Retinal pigment epithelial cell (primary cell): ENCODE measurements around the gene ANKMY2.

Experiments
- DNase-seq: peaks from one replicate; pipeline ENCODE4 v3.0.0-alpha.2; 2010; ENCODE audit warnings: low read depth
- H3K4me3 ChIP-seq: 2 replicates; pipeline ENCODE4 v1.5.1; 2011; ENCODE audit warnings: mild to moderate bottlenecking, low read length, control low read depth, moderate library complexity
- CTCF ChIP-seq: conservative IDR thresholded peaks from 2 replicates; pipeline ENCODE4 v1.5.1; 2011; ENCODE audit warnings: low read depth, low read length, control low read depth, inconsistent platforms

ANKMY2 gene

GRCh38 chr7:16649196-16649595, 3.6 kb upstream of the ANKMY2 start:
- H3K4me3 ChIP-seq, result peak overlapping the region; percentile 89
- peak; percentile 55 for DNase-seq
- TF ChIP-seq CTCF, result no peak

GRCh38 chr7:16648551-16648950, 3.0 kb upstream of the ANKMY2 start:
- TF ChIP-seq CTCF, result no peak
- DNase-seq, result no peak
- H3K4me3 ChIP-seq, result peak overlapping the region; percentile 89

DNA sequence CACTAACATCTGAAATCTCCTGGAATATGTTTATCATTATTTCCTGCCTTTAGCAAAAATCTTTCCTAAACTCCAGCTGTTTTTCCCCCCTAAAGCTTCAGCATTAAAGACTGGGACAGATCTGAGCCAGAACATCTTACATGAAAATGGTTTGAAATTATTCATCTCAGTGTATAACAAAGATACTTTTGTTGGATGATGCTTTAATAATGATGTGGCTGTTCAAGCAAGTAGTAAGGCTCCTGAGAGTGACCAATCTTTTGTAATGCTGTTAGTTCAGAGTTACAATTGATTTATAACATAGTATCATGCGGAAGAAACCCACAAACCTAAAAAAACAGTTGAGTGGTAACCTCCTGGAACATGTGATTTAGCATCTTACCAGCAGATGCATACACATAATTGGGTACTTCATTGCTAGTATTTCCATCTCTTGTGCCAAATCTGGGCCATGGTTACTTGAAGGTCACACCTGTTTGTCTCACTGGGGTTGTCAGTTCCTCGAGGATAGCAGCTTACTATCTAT, 1.9 kb upstream of the ANKMY2 start:
- no peak for TF ChIP-seq CTCF
- DNase-seq, result no peak
- peak overlapping the region; percentile 89 for H3K4me3 ChIP-seq

DNA sequence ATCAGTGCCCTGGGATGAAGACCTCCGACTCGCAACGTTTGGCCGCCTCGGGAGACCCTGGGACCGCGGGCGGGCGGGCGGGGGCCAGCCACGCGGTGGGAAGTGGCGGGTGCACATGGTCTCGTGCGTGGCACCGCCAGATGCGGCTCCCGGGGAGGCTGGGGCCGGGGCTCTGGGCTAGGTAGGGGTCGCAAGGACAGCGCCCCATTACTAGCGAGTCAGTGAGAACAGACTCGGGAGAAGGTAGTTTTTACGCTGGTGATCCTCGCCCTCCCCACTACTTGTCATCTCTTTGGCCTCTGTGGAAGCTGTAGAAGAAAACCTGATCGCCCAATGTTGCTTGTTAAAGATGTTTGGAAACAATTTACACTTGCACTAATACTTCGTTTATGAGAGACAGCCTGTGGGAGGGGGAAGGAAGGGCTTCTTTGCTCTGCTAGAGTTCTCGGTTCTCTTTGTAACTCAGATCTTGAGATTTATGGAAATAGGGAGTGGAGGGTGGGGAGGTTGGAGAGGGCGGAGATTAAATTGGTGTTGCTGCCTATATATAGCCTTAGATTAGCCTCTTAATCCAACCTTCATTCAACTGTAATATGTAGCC, 1.0 kb upstream of the ANKMY2 start:
- TF ChIP-seq CTCF, result no peak
- DNase-seq, result no peak
- peak overlapping the region; percentile 89 for H3K4me3 ChIP-seq

DNA sequence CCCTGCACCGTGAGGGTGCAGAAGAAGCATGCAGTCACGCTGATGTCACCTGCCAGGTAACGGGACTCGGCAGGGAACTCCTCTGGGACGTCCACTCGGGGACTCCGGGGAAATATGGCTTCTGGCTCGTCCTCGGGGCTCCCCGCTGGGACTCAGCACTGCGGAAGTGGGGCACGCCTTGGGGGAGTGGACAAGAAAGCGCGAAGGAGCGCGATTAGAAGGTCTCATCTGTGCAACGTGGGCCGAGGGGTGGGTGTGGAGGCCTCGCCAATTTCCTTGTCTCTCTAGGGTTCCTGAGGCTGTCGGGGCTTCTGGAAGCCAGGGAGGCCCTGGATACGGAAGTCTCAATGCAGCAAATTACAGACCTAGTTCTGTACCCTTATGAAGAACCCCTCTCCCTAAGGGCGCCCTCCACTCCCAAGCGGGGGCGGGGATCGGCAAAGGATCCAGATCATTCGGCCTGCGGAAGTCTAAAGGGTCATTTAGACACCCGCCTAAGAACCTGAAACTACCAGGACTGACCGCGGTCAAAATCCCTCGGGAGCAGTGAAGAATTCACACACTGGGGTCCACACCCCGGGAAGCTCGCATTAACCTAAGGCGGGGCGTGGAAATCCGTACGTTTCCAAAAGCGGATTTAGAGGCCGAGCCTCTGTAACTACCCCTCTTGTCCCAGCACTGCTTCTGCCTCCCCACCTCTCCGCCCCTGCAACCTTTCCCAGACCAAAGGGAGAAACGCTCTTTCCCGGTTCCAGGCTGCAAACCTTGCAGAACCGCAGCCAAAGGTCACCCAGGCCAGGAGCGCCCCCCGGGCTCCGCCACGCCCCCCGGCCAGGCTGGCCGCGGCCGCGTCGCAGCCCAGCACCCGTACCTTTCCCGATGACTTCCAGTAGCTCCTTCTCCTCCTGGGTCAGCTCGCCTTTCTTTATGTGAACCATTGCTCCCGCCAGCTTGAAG, 640 bp downstream of the ANKMY2 start:
- no peak for DNase-seq
- no peak for TF ChIP-seq CTCF
- peak overlapping the region; percentile 90 for H3K4me3 ChIP-seq

DNA sequence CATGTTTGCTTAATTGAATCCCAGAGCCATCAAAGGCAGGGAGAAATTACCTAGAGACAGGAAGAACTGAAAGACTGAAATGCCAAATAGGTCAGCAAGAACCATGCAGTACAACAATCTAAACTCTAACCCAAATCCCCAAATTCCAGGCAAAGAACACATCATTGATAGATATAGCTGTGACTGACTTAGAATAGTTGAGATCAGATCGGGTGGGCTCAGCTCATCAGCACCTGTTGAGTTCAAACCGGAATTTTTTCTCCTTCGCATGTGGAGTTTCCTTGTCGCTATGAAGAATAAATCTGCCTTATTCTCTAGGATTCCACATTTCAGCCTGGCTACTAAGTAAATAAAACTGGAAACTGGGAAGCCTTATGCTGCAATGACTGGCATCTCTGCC, 1.4 kb downstream of the ANKMY2 start:
- H3K4me3 ChIP-seq, result peak overlapping the region; percentile 90
- no peak for DNase-seq
- TF ChIP-seq CTCF, result no peak
